HG03565 (cell line): Measurements from ENCODE around the gene NIPSNAP3A.

ENCODE experiments used
- ATAC-seq: cut with Tn5 transposase; IDR thresholded peaks from one replicate; pipeline ENCODE4 v1.9.1; 2021; ENCODE audit warnings: mild to moderate bottlenecking, moderate library complexity; ENCODE audit not compliant: unreplicated experiment

Gene NIPSNAP3A

DNA sequence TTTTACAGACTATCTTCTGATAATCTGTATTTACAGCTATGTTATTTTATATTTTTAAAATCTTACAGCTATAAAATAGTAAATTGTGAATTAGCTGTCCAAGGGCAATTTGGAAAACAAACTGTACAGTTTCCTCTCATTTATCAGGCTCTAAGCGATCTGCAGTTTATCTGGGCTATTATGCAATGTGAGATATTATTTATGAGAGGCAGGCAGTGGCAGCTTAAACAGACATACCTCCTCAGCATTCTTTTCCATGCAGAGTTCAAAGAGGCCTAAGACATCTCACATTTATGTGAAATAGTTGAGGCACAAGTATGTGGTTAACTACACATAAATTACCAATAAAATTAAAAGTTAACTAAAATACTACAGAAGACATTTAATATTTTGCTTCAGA, 26.6 kb downstream of the NIPSNAP3A start:
- ATAC-seq: no peak

DNA sequence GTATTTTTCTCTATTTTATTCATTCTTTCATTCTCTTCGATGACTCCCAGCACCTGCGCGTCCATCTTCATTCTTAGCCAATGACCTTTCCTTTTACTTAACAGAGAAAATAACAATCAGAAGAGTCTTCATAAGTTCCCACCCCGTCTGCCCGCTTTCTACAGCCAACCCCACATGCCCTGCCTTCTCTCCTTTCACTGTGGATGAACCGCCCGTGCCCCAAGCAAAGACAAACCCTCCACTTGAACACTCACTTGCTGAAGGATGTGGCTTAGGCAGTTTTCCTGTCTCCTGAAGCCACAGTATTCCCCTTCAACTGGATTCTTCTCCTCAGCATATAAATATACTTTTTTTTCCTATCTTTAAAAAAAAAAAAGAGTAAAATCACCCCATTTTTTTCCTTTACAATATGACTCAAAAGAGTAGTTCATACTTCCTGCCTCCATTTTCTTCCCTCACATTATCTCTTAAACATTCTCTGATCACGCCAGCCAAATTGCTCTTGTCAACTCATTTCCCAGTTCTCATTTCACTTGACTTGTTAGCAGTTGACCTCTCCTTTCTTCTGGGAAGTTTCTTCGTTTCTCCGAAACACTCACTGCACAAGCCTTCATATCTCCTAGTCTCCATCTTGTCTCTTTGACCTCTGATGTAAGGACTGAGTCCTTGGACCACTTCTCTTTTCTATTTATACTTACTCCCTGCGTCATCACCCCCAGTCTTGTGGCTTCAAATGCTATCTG, 27.5 kb downstream of the NIPSNAP3A start:
- peak; percentile 89 for ATAC-seq

DNA sequence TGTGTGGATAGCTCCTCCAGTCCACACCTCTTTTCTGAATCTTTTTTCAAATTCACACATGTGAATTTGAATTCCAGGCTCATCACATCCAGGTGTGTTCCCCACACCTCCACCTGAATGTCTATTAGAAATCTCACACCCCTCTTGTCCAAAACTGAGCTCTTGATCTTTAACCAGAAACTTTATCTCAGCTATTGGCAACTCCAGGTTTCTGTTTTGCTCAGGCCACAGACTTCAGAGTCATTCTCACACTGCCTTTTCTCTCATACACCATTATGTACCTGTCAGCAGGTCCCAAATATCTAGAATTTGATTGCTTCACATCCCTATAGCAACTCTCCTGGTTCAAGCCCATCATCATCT, 28.1 kb downstream of the NIPSNAP3A start:
- peak; percentile 48 for ATAC-seq

DNA sequence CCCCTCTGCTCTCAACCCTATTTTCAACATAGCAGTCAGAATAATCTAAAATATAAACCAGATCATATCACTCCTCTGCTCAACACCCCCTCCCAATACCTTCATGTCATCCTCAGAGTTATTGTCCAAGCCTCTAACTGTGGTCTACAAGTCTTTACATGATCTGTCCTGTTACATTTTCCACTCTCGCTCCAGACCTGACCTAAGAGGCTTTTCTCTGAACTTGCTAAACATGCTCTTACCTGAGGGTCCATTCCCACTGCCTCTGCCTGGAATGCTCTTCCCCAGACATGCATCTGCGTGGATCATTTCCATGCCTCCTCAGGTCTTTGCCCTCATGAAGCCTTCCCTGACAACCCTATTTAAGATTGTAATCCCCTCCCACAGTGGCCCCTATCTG, 28.5 kb downstream of the NIPSNAP3A start:
- ATAC-seq: no peak

DNA sequence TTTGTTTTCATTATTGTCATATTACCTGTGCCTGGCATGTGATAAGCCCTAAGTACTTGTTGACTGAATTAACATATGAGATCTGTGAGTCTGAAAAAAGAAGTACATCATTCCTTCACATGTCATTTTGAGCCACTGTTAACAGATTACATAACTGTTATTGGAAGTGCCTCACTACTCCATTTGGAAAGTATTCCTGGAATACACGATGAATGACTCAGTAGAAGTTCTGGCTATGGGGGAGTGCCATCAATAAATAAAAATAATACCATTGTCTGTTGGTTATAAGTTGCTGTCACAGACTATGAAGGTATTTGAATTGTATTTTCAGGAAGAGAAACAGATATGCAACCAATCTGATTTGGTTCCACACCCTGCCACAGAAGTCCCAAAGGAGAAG, 29.3 kb downstream of the NIPSNAP3A start:
- no peak for ATAC-seq

DNA sequence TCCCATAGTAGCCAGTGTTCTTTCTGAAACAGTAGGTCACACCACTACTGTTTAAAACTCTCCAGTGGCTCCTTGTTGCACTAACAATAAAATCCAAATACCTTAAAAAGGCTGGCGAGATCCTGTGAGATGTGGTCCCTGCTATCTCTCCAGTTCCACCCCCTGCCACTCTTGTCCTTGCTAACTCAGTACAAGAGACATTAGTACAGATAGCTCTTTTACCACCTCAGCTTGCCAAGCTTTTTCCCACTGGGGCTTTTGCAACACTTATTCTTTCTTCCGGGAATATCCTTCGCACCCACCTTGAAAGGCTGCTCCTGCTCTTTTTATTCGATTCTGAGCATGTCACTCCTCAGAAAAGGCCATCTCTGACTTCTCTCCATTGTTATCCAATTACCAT, 31.3 kb downstream of the NIPSNAP3A start:
- no peak for ATAC-seq

DNA sequence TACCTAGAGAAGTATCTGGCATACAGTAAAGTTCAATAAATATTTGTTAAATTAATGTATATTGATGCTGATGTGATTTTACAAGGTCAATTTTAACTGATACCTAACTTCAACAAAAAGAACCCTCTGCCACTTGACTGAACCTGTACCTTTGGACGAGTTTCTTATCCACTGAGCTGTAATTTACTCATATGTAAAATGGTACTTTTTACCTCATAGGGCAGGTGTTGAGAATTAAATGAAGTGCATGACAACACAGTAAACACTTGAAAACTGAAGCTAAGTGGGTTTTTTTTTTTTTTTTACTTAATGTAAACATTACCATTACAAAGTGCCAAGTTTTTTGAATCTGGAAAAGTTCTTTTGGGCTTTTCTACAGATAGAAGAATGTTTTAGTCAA, 31.9 kb downstream of the NIPSNAP3A start:
- no peak for ATAC-seq

DNA sequence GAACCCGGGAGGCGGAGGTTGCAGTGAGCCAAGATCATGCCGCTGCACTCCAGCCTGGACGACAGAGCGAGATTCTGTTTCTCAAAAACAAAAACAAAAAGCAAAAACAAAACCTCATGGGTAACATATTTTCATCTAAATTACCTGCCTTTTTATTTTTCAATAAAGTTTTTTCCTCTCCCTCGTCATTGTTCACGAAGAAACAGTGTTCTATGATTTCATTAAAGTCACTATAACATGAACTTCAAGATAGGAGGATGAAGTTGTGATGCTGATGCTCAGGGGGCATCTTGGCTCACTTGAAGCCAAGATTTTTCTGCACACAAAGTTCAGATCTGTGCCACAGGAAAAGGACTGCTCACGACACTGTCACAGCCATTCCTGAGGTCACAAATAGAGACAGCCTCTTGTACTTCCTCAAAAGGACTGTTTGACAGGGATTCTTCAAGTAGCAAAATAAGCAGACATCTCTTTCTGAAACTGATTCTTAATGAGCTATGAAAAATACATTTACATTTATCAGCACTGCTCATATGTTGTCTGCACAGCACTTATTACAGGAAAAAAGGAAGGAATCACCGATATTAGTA, 32.6 kb downstream of the NIPSNAP3A start:
- ATAC-seq: no peak

DNA sequence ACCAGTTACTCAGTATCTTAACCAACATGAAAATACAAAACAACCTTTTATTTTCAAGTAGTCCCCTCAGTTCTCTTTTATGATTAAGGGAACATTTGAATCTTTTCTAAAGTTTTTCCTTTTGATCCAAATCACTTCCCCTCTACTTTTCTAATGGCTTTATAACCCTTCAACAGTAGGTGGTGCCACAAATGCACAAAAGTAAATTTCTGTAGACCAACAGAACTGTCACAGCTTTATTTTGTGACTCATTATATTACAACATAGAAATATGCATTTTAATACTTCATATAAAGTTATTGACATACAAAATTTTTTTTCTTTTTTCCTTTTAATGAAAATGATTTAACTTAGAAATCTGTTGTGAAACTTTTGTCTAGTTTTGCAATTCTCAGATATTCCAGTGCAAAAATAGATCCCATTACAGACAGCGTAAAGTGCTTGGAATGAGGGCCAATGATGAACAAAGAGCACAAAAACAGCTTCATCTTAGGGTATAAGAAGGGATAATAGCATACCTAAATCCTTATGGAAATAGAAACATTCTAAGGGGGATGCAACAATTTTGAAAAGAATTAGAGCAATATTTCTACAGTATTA, 33.4 kb downstream of the NIPSNAP3A start:
- peak; percentile 34 for ATAC-seq

DNA sequence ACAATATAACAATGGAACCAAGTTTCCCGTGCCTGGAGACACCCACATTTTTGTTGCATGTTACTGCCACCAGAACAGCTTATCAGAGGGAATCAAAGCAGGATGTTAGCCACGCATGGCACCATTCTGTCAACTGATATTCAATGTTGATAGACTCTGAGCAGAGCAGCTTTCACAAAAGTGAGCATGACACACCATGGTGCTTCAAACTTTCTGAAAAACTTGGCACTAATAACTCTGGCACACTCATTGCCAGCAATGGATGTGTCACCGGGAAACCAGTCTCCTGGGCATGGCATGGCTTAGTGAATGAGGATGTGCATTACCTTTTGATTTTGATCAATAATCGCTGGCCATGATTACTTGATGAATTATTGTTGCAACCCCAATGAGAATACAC, 36.1 kb downstream of the NIPSNAP3A start:
- ATAC-seq: no peak

DNA sequence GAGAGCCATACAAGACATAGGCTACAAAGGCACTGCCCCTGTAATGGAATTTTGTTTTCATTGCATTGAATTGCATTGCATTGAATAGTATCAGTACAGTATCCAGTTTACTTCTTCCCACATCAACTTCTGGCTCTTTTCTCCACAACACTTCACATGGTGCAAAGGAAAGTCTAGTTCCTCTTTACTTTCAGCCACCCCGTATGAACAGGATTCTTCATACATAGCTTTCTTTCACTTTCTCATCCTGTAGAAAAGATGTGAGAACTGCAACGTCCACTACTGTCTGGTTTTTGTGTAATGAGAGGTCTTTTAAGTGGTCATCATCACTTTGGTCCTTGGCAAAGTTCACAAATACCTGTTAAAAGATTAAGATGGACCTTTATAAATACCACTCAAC, 36.6 kb downstream of the NIPSNAP3A start:
- ATAC-seq: peak; percentile 77

DNA sequence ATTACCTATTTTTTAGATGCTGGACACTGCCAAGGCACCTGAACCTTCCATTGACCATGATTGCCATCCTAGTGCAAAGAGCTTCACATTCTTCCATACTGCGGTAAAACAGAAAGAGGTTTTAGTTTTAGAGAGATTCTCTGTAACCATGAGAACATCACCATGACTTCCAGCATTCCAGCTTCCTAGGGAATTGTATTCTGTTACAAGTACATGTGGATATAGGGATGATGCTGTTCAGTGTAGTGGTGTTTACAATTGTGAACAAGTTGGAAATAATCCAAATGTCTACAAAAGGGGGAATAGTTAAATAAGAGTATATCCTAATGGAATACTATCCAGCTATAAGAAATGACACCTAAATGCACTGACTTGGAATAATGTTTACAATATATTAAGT, 38.8 kb downstream of the NIPSNAP3A start:
- no peak for ATAC-seq

DNA sequence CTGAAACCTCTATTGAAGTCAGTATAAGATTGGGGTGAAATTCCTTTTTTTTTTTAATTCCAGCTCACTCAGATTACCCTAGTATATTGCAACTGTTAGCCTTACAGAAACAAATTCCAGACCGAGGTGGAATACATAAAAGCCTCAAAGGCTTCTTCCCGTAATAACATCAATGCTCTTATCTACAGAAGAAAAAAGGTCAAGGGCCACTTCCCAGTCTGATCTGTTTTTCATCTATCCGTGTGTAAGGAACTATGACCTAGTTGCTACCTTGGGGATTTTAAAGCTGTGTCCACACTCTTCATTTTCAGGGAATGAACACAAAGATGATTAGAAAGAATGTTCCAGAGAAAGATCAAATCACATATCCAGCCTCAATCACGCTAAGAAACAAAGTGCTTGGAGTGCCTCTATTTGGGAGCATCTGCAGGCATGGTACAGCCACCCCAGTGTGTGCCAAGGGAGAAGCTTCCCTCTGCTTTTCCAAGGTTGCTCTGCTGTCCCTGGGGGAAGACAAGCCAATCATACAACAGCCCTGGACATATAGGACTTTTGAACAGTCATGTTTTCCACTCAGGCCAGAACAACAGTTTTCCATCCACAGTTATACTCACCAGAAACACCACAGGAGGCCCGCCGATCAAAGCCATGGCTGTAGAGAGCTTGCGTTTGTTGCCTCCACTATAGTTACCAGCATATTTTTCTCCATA, 40.0 kb downstream of the NIPSNAP3A start:
- ATAC-seq: no peak

DNA sequence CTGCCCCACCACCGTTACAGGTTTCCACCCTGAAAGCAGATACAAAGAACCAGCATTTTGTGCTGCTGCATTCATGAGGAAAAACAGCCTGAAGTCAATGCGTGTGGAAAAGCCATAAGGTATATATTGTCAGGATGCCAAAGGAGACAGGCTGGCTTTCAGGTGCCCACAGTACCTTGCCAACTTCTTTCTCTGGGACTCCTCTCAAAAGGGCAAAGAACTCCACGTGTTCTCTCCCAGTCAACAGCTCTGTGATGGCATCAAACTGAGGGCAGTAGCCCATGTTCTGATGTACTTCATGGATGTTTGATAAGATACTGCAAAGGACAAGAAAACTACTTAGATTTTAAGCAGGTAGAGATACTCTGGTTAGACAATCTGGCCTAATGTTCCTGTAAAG, 40.8 kb downstream of the NIPSNAP3A start:
- no peak for ATAC-seq

DNA sequence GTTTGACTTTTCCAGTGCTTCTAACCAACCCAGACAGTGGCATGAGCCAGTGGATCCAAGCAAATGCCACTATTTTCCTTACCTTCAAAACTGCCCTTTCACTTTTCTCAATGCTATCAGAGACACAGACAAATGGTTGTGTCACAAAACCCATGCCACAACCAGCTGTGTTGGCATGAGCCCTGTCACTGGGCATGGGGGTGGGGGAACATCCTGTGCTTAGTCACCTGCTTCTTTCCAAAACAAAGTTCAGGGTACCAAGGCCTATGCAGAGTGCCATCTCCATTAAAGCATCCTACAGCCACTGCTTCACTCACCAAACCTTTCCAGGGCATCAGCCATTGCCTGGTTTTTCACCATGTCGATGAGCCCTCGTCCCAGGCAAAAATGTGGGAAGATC, 46.6 kb downstream of the NIPSNAP3A start:
- no peak for ATAC-seq

DNA sequence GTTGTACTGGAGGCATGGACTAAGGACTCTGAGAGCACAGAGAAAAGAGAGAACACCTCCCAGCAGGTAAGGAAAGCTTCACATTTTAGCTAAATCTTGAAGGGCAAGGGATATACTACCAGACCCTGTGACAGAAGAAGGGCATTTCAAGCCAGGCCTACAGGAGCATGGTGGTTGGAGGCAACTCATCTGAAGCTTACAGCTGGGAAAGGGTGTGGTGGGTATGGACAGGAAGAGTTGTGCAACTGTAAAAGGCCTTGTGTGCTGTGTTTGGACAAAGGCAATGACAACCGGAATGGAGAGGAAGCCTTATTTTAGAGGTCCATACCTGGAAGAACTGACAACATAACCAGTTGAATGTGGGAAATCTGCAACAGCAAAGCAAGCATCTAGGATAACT, 47.6 kb downstream of the NIPSNAP3A start:
- ATAC-seq: no peak

DNA sequence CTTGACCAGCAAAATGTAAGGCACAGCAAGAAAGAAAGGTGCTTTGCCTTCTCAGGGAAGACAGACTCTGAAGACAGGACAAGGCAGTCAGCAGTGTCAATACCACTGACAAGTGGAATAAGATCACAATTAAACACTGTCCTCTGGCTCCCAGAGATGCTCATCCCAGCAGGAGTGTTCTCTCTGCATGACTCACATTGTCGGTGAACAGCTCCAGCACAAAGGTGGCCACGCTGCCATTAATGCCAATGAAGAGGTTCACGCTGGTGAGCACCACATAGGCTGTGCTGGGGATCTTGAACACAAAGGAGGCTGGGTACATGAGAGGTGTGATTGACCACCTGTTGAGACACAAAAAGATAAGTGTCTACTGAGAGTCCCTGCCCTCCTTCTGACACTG, 48.4 kb downstream of the NIPSNAP3A start:
- no peak for ATAC-seq

DNA sequence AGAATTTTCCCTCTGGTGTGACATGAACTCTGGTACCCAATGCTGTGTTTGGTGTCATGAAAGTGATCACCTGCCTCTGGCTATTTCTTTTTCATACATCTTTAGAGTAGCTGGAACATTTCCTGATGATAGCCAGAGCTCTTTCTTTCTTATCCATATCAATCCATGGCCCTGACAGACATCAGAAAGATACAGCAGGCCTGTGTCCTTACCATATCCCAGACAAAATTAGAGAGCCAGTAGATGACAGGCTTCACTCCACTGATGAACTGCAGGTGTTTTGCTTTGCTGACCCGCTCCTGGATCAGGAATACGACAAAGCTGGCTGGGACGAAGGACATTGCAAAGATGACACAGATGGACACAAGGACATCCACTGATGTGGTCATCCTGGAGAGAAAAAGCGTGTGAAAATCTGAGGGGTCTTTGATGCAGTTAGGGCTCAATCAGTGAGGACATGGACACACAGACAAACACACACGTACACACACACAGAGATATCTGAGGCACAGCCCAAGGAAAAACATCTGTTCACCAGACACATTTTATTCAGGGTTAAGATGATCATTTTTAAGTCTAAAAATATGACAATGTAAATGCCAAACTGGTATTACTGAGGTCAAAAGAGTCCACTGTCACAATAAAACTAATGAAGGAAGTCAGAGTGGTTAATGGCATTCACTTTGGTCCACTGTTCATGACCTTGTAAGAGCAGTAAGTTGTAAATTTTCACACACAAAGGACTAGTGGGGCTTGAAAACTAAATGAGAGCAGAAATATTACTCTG, 50.9 kb downstream of the NIPSNAP3A start:
- no peak for ATAC-seq

DNA sequence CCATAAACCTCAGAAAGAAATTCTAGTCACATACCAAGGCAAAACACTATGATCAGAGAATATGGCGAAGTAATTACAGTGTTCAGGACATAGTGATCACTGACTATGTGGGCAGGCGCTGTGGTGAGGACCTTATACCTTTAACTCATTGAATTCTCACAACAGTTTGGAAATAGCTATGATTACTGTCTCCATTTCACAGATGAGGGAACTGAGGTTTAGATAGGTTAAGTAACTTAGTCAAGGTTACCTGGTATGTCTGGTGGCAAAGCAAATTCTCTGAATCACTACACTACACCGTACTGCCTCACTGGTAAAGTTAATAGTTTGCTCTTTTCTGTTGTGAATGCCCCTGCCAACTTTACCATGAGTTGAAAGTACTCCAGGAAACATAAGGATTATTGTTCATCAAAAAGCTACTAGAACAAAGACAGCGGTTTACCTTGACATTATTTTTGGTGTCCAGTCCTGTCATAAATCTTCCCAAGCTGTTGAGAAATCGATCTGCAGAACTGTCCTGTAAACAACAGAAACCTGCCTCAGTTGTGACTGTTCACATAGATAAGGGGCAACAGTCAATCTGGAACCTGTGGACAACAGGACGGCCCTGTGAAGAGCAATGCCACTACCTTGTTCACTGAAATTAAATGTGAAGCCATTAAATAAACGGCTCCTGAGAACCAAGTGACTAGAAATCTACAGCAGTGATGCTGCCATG, 52.7 kb downstream of the NIPSNAP3A start:
- no peak for ATAC-seq

DNA sequence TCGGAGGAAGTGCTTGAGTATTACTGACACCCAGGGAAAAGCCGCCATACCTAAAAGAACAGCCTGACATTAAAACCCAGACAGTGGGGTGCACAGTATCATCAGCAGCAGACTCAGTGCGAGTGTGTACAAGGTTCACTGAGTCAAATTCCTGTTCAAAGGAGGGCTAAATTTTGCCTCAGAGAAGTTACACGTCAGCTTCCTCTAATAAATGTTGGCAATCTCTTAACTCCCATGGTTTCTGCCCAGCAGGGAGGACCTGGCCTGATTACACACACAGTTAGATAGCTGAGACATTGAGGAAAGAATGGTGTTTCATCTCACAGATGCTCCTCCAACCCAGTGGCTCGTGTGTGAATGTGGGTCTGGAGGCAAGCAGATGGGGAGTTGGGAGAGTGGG, 54.6 kb downstream of the NIPSNAP3A start:
- ATAC-seq: no peak

DNA sequence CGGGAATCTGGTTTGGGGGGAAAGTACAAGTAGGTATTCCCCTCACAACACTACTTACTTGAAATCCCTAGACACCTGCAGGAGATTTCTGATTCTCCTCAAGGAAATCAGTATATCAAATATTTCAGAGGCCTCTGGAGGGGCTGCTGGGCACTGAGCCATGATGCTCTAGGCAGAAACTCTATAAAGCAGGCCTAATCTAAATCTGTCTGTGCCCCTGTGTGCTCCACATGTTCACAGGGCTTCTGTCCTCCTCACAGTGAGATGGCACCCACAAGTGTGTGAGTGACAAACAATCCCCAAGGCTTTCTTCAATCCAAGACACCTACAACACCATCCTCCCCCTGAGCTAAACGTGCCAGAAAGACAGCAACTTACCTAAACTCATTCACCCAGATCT, 55.4 kb downstream of the NIPSNAP3A start:
- no peak for ATAC-seq
